SK-N-SH (cell line): ENCODE results near the gene OR1J1. TPM values are rescaled to one million over a fixed set of nuclear protein-coding genes. Genes with fewer than 3 reads are reported as not detected.

Experiments
- CTCF ChIA-PET: fragments of 300-600, 350-600 bp; formaldehyde crosslinking; extraction: SDS; loops from one replicate; lab custom pipeline; 2021; lab: Yijun Ruan, JAX
- POLR2A ChIA-PET: fragments of 350-600 bp; sonication (Branson Sonifier 250); formaldehyde crosslinking; extraction: SDS; loops from one replicate; lab custom pipeline; 2020; ENCODE audit warnings: antibody characterized with exemption, inconsistent platforms; lab: Yijun Ruan, JAX
- DNase-seq: peaks from one replicate; pipeline ENCODE4 v3.0.0; 2012
- H2AFZ ChIP-seq: fragments of 200-600 bp; sonication (generic); 2 replicates; pipeline ENCODE4 v1.8.1; 2016; ENCODE audit warnings: antibody characterized with exemption, mild to moderate bottlenecking, low read depth
- H3F3A ChIP-seq: fragments of 200-600 bp; sonication (generic); replicated peaks from 2 replicates; pipeline ENCODE3; 2016; ENCODE audit warnings: antibody characterized with exemption, mild to moderate bottlenecking; ENCODE audit not compliant: insufficient read depth
- H3K27ac ChIP-seq, 2 experiments: fragments of 200-500 bp in 1 of 2; fragments of 200-600 bp in 1 of 2; sonication (Bioruptor generic) in 1 of 2; sonication (generic), shearing (Covaris generic) in 1 of 2; 2 replicates each; pipeline versions ENCODE4 v1.5.1 to v1.6.1; 2014 to 2016; ENCODE audit warnings: low read depth in 2 of 2, inconsistent platforms in 1 of 2, low read length in 1 of 2, mild to moderate bottlenecking in 1 of 2, mixed read lengths in 1 of 2
- H3K27me3 ChIP-seq: fragments of 200-600 bp; sonication (generic), shearing (Covaris generic); 2 replicates; pipeline ENCODE4 v1.6.1; 2016; ENCODE audit warnings: mixed run types; ENCODE audit not compliant: insufficient read depth
- H3K36me3 ChIP-seq, 2 experiments: fragments of 200-500 bp in 1 of 2; fragments of 200-600 bp in 1 of 2; sonication (Bioruptor generic) in 1 of 2; sonication (generic) in 1 of 2; replicated peaks in 1 of 2; 2 replicates each; pipeline versions ENCODE3 to v1.5.1; 2014 to 2016; ENCODE audit warnings: low read length in 1 of 2, mild to moderate bottlenecking in 1 of 2; ENCODE audit not compliant: insufficient read depth in 2 of 2, control insufficient read depth in 1 of 2
- H3K4me1 ChIP-seq, 2 experiments: fragments of 200-500 bp in 1 of 2; fragments of 200-600 bp in 1 of 2; sonication (Bioruptor generic) in 1 of 2; sonication (generic), shearing (Covaris generic) in 1 of 2; 2 replicates each; pipeline versions ENCODE4 v1.5.1 to v1.6.1; 2014 to 2016; ENCODE audit warnings: low read depth in 1 of 2, low read length in 1 of 2, mixed run types in 1 of 2; ENCODE audit not compliant: insufficient read depth in 2 of 2, control insufficient read depth in 1 of 2
- H3K4me2 ChIP-seq: fragments of 200-600 bp; sonication (generic), shearing (Covaris generic); 2 replicates; pipeline ENCODE4 v1.6.1; 2017; ENCODE audit warnings: mixed run types
- H3K4me3 ChIP-seq, 2 experiments: fragments of 200-500 bp in 1 of 2; fragments of 200-600 bp in 1 of 2; sonication (Bioruptor generic) in 1 of 2; sonication (generic), shearing (Covaris generic) in 1 of 2; 2 replicates each; pipeline versions ENCODE4 v1.5.1 to v1.8.1; 2014 to 2016; ENCODE audit warnings: low read depth in 2 of 2, inconsistent platforms in 1 of 2, low read length in 1 of 2, mild to moderate bottlenecking in 1 of 2, mixed read lengths in 1 of 2, moderate library complexity in 1 of 2
- H3K79me2 ChIP-seq: fragments of 200-600 bp; sonication (generic); 2 replicates; pipeline ENCODE4 v1.8.1; 2017; ENCODE audit warnings: mild to moderate bottlenecking; ENCODE audit not compliant: insufficient read depth
- H3K9ac ChIP-seq: fragments of 200-600 bp; sonication (generic); 2 replicates; pipeline ENCODE4 v1.6.1; 2017; ENCODE audit warnings: mixed run types
- H3K9me2 ChIP-seq: fragments of 200-600 bp; sonication (generic); 2 replicates; pipeline ENCODE4 v1.6.1; 2017; ENCODE audit warnings: mixed run types
- H3K9me3 ChIP-seq: fragments of 200-600 bp; sonication (generic); 2 replicates; pipeline ENCODE4 v1.6.1; 2017; ENCODE audit warnings: mixed run types, mild to moderate bottlenecking, moderate library complexity
- H4K20me1 ChIP-seq: fragments of 200-600 bp; sonication (generic); 2 replicates; pipeline ENCODE4 v1.6.1; 2017; ENCODE audit warnings: mild to moderate bottlenecking, mixed run types; ENCODE audit not compliant: insufficient read depth
- CHD2 ChIP-seq: fragments of 150-350 bp; IDR thresholded peaks from 2 replicates; pipeline ENCODE4 v1.6.1; 2018; ENCODE audit warnings: low read length; ENCODE audit not compliant: partially characterized antibody
- CTCF ChIP-seq: fragments of 200-600 bp; sonication (generic); IDR thresholded peaks from 2 replicates; pipeline ENCODE4 v1.6.1; 2017; ENCODE audit warnings: antibody characterized with exemption, mild to moderate bottlenecking, moderate library complexity
- ELF1 ChIP-seq: IDR thresholded peaks from 2 replicates; pipeline ENCODE4 v1.4.0; 2012
- EP300 ChIP-seq, 2 experiments: IDR thresholded peaks; 2 replicates each; pipeline versions ENCODE4 v1.4.0 to v1.6.1; 2012; ENCODE audit warnings: borderline replicate concordance in 1 of 2, low read depth in 1 of 2, low read length in 1 of 2
- FOSL2 ChIP-seq: IDR thresholded peaks from 2 replicates; pipeline ENCODE4 v1.4.0; 2012; ENCODE audit warnings: low read depth, mild to moderate bottlenecking, moderate library complexity, borderline replicate concordance
- FOXJ3 ChIP-seq: sonication (generic); formaldehyde crosslinking; IDR thresholded peaks from 2 replicates; pipeline ENCODE4 v1.5.1; 2020; ENCODE audit warnings: mild to moderate bottlenecking, missing genetic modification reagents
- FOXM1 ChIP-seq: IDR thresholded peaks from 2 replicates; pipeline ENCODE4 v1.4.0; 2012; ENCODE audit warnings: low read depth, mild to moderate bottlenecking
- GABPA ChIP-seq: IDR thresholded peaks from 2 replicates; pipeline ENCODE4 v1.4.0; 2012; ENCODE audit warnings: low read depth, mild to moderate bottlenecking
- NRF1 ChIP-seq: IDR thresholded peaks from 2 replicates; pipeline ENCODE4 v1.6.1; 2012; ENCODE audit warnings: low read depth, mild to moderate bottlenecking, low read length
- POLR2AphosphoS5 ChIP-seq: IDR thresholded peaks from 2 replicates; pipeline ENCODE4 v1.6.1; 2012; ENCODE audit warnings: low read depth, low read length
- REST ChIP-seq: IDR thresholded peaks from 2 replicates; pipeline ENCODE4 v1.6.1; 2012; ENCODE audit warnings: mild to moderate bottlenecking, low read depth, low read length, moderate library complexity
- RFX5 ChIP-seq: IDR thresholded peaks from 2 replicates; pipeline ENCODE4 v1.6.1; 2012; ENCODE audit warnings: mild to moderate bottlenecking, improper control_type of control experiment, low read length
- TEAD4 ChIP-seq: IDR thresholded peaks from 2 replicates; pipeline ENCODE4 v1.4.0; 2012; ENCODE audit warnings: mild to moderate bottlenecking, borderline replicate concordance; ENCODE audit not compliant: insufficient read depth
- WGBS: methylation state at CpG from one replicate; pipeline ENCODE4 v1.1.6; 2017; ENCODE audit warnings: low lambda C conversion rate; 5-methylcytosine and 5-hydroxymethylcytosine counted together
- polyA plus RNA-seq, 3 experiments: library from polyadenylated mRNA; depleted of rRNA; stranded (reverse); fragments of >200 nt; gene quantifications; 2 replicates each; pipeline ENCODE4 v1.2.3, GENCODE V29; 2012
- TF ChIP-seq, protein P1 (sequence below): IDR thresholded peaks from 2 replicates; pipeline ENCODE4 v1.4.0; 2012; ENCODE audit warnings: low read depth, borderline replicate concordance
- TF ChIP-seq, protein P2 (sequence below): IDR thresholded peaks from 2 replicates; pipeline ENCODE4; 2012
- TF ChIP-seq, protein P3 (sequence below): fragments of 150-350 bp; IDR thresholded peaks from 2 replicates; pipeline ENCODE4 v1.6.1; 2016; ENCODE audit warnings: mild to moderate bottlenecking, low read depth, low read length
- TF ChIP-seq, protein P4 (sequence below): IDR thresholded peaks from 2 replicates; pipeline ENCODE4 v1.4.0; 2012; ENCODE audit warnings: low read depth, borderline replicate concordance

Gene OR1J1
- polyA plus RNA-seq, 1 of the 3 experiments (the other 2 are of a cell fraction): not detected

DNA sequence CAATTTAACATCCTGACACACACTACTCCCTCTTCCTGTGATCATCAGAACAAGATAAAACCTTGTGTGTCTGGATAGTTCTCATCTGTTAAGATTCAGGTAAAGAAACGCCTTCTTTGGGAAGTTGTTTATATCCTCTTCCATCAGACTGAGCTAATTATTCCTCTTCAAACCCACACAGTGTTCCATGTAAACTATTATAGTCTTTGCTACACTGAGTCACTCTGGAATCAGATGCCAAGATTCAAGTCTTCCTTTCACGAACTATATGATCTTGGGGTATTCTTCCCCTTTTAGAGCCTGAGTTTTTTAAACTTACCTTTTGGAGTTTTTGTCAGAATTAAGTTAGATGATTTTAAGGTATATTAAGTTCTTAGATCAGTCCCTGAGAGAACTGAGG, 2.0 kb downstream of the OR1J1 start:
- H3K4me1 ChIP-seq: no peaks in the 10 kb centered on the region
- no peaks in the 10 kb centered on the region for H4K20me1 ChIP-seq
- 39% methylated on average over 2 of the region's 2 CpGs for WGBS
- CTCF ChIA-PET: interaction anchor here (4.8 kb wide), 1 partner anchor 11 kb away, joined by 32 read pairs; no protein-coding TSS in a partner anchor
- POLR2A ChIA-PET: no interaction called here
- H3K9me2 ChIP-seq: no peaks in the 10 kb centered on the region
- no peaks in the 10 kb centered on the region for H3K27me3 ChIP-seq
- no peaks in the 10 kb centered on the region for H3F3A ChIP-seq
- DNase-seq: no peak
- no peak overlapping the region for H2AFZ ChIP-seq
- H3K27ac ChIP-seq: no peak overlapping the region
- no peaks in the 10 kb centered on the region for H3K36me3 ChIP-seq
- H3K79me2 ChIP-seq: no peaks in the 10 kb centered on the region
- no peak overlapping the region for H3K4me3 ChIP-seq
- H3K4me2 ChIP-seq: no peak overlapping the region
- H3K9me3 ChIP-seq: no peaks in the 10 kb centered on the region
- no peak overlapping the region for H3K9ac ChIP-seq
- TF ChIP-seq RFX5 (no peak), FOXM1 (no peak), CTCF (no peak), FOXJ3 (CRISPR knock-in tag) (no peak), NRF1 (no peak), REST (no peak), ELF1 (no peak), TEAD4 (no peak), EP300 (IDR thresholded peaks at IDR 0.05; ENCODE audit: borderline replicate concordance in 1 of 2, low read depth in 1 of 2, low read length in 1 of 2) (no peak), GABPA (no peak), POLR2AphosphoS5 (no peak), CHD2 (no peak), FOSL2 (no peak)
- TF ChIP-seq, protein P1, sequence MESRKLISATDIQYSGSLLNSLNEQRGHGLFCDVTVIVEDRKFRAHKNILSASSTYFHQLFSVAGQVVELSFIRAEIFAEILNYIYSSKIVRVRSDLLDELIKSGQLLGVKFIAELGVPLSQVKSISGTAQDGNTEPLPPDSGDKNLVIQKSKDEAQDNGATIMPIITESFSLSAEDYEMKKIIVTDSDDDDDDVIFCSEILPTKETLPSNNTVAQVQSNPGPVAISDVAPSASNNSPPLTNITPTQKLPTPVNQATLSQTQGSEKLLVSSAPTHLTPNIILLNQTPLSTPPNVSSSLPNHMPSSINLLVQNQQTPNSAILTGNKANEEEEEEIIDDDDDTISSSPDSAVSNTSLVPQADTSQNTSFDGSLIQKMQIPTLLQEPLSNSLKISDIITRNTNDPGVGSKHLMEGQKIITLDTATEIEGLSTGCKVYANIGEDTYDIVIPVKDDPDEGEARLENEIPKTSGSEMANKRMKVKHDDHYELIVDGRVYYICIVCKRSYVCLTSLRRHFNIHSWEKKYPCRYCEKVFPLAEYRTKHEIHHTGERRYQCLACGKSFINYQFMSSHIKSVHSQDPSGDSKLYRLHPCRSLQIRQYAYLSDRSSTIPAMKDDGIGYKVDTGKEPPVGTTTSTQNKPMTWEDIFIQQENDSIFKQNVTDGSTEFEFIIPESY: no peak
- TF ChIP-seq, protein P2, sequence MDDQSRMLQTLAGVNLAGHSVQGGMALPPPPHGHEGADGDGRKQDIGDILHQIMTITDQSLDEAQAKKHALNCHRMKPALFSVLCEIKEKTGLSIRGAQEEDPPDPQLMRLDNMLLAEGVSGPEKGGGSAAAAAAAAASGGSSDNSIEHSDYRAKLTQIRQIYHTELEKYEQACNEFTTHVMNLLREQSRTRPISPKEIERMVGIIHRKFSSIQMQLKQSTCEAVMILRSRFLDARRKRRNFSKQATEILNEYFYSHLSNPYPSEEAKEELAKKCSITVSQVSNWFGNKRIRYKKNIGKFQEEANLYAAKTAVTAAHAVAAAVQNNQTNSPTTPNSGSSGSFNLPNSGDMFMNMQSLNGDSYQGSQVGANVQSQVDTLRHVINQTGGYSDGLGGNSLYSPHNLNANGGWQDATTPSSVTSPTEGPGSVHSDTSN: no peak
- TF ChIP-seq, protein P3, sequence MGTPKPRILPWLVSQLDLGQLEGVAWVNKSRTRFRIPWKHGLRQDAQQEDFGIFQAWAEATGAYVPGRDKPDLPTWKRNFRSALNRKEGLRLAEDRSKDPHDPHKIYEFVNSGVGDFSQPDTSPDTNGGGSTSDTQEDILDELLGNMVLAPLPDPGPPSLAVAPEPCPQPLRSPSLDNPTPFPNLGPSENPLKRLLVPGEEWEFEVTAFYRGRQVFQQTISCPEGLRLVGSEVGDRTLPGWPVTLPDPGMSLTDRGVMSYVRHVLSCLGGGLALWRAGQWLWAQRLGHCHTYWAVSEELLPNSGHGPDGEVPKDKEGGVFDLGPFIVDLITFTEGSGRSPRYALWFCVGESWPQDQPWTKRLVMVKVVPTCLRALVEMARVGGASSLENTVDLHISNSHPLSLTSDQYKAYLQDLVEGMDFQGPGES: no peak
- TF ChIP-seq, protein P4, sequence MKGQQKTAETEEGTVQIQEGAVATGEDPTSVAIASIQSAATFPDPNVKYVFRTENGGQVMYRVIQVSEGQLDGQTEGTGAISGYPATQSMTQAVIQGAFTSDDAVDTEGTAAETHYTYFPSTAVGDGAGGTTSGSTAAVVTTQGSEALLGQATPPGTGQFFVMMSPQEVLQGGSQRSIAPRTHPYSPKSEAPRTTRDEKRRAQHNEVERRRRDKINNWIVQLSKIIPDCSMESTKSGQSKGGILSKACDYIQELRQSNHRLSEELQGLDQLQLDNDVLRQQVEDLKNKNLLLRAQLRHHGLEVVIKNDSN: no peak
